C4-2B (cell line): ENCODE results near the gene NAA16.
A peak's percentile ranks its signal among the peaks of the same experiment; 100 is the strongest.

Experiments
- H3K27ac ChIP-seq: fragments of 450-650 bp; 2 replicates; pipeline ENCODE4 v1.5.1; 2017
- ZFX ChIP-seq: fragments of 450-650 bp; IDR thresholded peaks from 2 replicates; pipeline ENCODE4 v1.6.1; 2017
- TF ChIP-seq, protein P1 (sequence below): fragments of 450-650 bp; conservative IDR thresholded peaks from 2 replicates; pipeline ENCODE4 v1.5.1; 2017; ENCODE audit warnings: mild to moderate bottlenecking

Gene NAA16

DNA sequence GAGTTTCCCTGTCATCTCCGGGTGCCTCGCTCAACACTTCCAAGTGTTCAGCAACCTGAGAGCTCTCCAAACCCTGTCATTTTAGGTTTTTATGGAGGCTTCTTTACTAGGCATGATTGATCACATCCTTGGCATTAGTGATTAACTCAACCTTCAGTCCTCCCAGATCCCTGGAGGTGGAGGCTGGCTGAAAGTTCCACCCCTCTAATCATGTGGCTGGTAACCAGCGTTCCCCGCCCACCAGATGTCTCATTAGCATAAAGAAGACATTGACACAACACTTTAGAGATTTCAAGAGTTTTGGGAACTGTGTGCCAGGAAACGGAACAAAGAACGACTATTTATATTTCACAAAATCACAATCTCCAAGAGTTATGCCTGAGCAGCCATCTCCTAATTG lies 75.1 kb downstream of the NAA16 start:
- H3K27ac ChIP-seq: no peak overlapping the region
- TF ChIP-seq, protein P1, sequence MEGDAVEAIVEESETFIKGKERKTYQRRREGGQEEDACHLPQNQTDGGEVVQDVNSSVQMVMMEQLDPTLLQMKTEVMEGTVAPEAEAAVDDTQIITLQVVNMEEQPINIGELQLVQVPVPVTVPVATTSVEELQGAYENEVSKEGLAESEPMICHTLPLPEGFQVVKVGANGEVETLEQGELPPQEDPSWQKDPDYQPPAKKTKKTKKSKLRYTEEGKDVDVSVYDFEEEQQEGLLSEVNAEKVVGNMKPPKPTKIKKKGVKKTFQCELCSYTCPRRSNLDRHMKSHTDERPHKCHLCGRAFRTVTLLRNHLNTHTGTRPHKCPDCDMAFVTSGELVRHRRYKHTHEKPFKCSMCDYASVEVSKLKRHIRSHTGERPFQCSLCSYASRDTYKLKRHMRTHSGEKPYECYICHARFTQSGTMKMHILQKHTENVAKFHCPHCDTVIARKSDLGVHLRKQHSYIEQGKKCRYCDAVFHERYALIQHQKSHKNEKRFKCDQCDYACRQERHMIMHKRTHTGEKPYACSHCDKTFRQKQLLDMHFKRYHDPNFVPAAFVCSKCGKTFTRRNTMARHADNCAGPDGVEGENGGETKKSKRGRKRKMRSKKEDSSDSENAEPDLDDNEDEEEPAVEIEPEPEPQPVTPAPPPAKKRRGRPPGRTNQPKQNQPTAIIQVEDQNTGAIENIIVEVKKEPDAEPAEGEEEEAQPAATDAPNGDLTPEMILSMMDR: no peak
- no peak for TF ChIP-seq ZFX

DNA sequence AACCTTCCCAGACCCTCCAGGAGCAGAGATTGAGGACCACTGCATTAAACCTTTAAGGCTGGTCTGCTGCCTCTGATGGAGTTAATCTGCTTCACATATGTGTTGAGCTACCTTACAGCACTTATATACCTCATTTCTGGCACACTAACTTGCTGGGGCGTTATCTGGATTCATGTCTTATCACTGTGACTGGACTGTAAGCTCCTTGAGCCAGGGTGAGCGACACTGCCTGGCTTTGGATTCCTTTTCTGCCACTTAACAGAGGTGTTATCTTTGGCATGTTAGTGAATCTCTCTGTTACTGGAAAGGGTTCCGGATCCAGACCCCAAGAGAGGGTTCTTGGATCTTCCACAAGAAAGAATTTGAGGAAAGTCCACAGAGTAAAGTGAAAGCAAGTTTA lies 76.5 kb downstream of the NAA16 start:
- TF ChIP-seq ZFX: no peak
- TF ChIP-seq, protein P1: no peak
- no peak overlapping the region for H3K27ac ChIP-seq

DNA sequence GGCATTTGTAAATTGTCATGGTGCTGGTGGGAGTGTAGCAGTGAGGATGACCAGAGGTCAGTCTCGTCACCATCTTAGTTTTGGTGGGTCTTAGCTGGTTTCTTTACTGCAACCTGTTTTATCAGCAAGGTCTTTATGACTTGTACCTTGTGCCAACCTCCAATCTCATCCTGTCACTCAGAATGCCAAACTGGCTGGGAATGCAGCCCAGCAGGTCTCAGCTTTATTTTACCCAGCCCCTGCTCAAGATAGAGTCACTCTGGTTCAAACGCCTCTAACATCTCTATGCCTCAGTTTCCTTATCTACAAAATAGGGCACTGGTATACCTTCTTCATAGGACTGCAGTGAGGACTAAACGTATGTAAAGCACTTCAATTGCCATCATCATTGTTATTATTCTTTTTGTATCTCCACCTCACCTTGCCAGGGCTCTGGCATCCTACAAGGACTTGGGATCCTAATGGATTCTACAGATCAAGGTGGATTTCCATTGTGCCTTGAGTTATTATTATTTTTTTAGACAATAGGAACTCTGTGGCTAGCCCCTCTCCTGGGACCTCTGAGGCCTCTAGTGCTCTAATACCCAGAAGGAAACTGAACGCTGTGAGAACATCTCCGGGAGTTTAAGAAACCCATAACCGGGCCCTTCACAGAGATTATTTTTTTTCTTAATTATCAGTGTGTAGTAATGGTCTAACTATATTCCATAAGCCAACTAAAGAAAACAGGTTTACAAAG lies 77.2 kb downstream of the NAA16 start:
- TF ChIP-seq, protein P1: no peak
- no peak for TF ChIP-seq ZFX
- H3K27ac ChIP-seq: no peak overlapping the region

DNA sequence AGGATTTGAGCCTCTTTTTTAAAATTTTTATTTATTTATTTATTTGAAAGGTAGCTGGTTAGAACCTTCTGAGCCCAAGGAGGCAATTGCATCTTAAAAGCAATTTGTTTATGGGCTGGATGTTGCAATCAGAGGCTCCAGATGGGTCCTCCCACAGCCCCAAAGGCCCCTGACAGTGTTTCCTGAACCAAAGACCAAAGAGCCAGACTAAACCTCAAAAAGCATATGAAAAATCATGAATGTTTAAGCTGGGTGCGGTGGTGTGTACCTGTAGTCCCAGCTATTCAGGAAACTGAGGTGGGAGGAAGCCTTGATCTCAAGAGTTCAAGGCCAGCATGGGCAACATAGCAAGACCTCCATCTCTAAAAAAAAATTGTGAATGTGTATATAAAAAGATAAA lies 78.5 kb downstream of the NAA16 start:
- TF ChIP-seq ZFX: no peak
- TF ChIP-seq, protein P1: no peak
- no peak overlapping the region for H3K27ac ChIP-seq

DNA sequence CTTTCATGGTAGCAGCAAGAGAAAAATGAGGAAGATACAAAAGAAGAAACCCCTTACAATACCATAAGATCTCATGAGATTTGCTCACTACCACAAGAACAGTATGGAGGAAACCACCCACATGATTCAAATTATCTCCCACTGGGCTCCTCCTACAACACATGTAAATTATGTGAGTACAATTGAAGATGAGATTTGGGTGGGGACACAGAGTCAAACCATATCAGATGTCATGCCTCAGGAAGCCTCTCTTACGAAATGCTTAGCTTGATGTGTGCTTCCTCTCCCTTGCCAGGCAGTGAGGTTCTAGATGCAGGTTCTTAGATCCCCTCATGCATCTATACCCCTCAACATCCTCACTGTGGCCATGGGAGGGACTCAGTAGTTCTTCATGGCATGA lies 83.1 kb downstream of the NAA16 start:
- no peak for TF ChIP-seq ZFX
- TF ChIP-seq, protein P1: no peak

DNA sequence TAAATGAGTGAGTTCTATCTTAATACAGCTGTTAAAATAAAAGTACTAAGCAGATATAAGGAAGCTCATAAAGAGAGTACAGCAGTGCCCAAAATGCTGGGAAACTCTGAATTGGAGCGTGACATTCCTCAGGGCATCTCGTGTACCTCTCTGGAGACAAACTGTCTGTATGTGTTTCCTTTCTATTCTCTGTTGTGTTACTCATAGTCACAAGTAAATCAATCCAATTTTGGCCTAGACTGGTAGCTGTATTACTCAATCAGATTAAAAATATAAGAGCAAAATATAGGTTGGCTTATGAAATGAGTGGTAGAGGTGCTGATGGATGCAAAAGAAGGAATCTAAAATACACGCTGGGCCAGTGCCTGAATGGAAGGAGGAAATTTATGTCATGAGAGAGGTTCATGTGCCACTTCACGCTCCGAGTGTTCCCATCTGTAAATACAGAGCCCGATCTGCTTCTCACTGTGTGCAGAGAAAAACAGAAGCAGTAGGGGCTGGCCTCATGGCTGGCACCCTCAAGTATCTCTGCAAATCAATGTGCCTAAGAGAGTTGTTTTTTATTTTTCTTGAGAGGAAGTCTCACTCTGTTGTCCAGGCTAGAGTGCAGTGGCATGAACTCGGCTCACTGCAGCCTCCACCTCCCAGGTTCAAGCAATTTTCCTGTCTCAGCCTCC lies 87.6 kb downstream of the NAA16 start:
- TF ChIP-seq, protein P1: no peak
- no peak for TF ChIP-seq ZFX
- H3K27ac ChIP-seq: no peak overlapping the region

More for the DNA sequence above, 83.1 kb downstream of the NAA16 start:
- H3K27ac ChIP-seq: no peak overlapping the region

DNA sequence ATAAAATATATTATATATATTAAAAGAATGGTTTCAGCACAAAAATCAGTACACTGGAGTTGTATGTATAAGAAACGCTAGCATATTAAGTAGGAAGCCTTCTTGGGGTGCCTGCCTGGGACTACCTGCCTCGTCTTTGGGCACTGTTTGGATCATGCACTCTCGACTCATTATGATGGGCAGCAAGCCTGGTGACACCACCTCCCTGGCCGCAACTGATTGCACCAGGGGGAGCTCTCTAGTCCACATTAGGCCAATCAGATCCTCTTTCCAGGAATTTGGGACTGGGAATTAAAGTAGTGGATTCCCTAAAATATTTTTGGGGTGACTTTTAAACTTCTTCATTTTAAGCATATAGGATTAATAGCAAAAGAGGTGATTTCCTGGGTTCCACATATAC lies 90.3 kb downstream of the NAA16 start:
- TF ChIP-seq, protein P1: peak; percentile 17
- TF ChIP-seq ZFX: no peak
- no peak overlapping the region for H3K27ac ChIP-seq
